SK-N-SH (cell line): Measurements from ENCODE around the gene KRTAP10-8. TPM values are rescaled to one million over a fixed set of nuclear protein-coding genes. Genes with fewer than 3 reads are reported as not detected.

Source experiments
- CTCF ChIA-PET: fragments of 300-600, 350-600 bp; formaldehyde crosslinking; extraction: SDS; loops from one replicate; lab custom pipeline; 2021; lab: Yijun Ruan, JAX
- POLR2A ChIA-PET: fragments of 350-600 bp; sonication (Branson Sonifier 250); formaldehyde crosslinking; extraction: SDS; loops from one replicate; lab custom pipeline; 2020; ENCODE audit warnings: antibody characterized with exemption, inconsistent platforms; lab: Yijun Ruan, JAX
- DNase-seq: peaks from one replicate; pipeline ENCODE4 v3.0.0; 2012
- H2AFZ ChIP-seq: fragments of 200-600 bp; sonication (generic); 2 replicates; pipeline ENCODE4 v1.8.1; 2016; ENCODE audit warnings: antibody characterized with exemption, mild to moderate bottlenecking, low read depth
- H3F3A ChIP-seq: fragments of 200-600 bp; sonication (generic); replicated peaks from 2 replicates; pipeline ENCODE3; 2016; ENCODE audit warnings: antibody characterized with exemption, mild to moderate bottlenecking; ENCODE audit not compliant: insufficient read depth
- H3K27ac ChIP-seq, 2 experiments: fragments of 200-500 bp in 1 of 2; fragments of 200-600 bp in 1 of 2; sonication (Bioruptor generic) in 1 of 2; sonication (generic), shearing (Covaris generic) in 1 of 2; 2 replicates each; pipeline versions ENCODE4 v1.5.1 to v1.6.1; 2014 to 2016; ENCODE audit warnings: low read depth in 2 of 2, inconsistent platforms in 1 of 2, low read length in 1 of 2, mild to moderate bottlenecking in 1 of 2, mixed read lengths in 1 of 2
- H3K27me3 ChIP-seq: fragments of 200-600 bp; sonication (generic), shearing (Covaris generic); 2 replicates; pipeline ENCODE4 v1.6.1; 2016; ENCODE audit warnings: mixed run types; ENCODE audit not compliant: insufficient read depth
- H3K36me3 ChIP-seq, 2 experiments: fragments of 200-500 bp in 1 of 2; fragments of 200-600 bp in 1 of 2; sonication (Bioruptor generic) in 1 of 2; sonication (generic) in 1 of 2; replicated peaks in 1 of 2; 2 replicates each; pipeline versions ENCODE3 to v1.5.1; 2014 to 2016; ENCODE audit warnings: low read length in 1 of 2, mild to moderate bottlenecking in 1 of 2; ENCODE audit not compliant: insufficient read depth in 2 of 2, control insufficient read depth in 1 of 2
- H3K4me1 ChIP-seq, 2 experiments: fragments of 200-500 bp in 1 of 2; fragments of 200-600 bp in 1 of 2; sonication (Bioruptor generic) in 1 of 2; sonication (generic), shearing (Covaris generic) in 1 of 2; 2 replicates each; pipeline versions ENCODE4 v1.5.1 to v1.6.1; 2014 to 2016; ENCODE audit warnings: low read depth in 1 of 2, low read length in 1 of 2, mixed run types in 1 of 2; ENCODE audit not compliant: insufficient read depth in 2 of 2, control insufficient read depth in 1 of 2
- H3K4me2 ChIP-seq: fragments of 200-600 bp; sonication (generic), shearing (Covaris generic); 2 replicates; pipeline ENCODE4 v1.6.1; 2017; ENCODE audit warnings: mixed run types
- H3K4me3 ChIP-seq, 2 experiments: fragments of 200-500 bp in 1 of 2; fragments of 200-600 bp in 1 of 2; sonication (Bioruptor generic) in 1 of 2; sonication (generic), shearing (Covaris generic) in 1 of 2; 2 replicates each; pipeline versions ENCODE4 v1.5.1 to v1.8.1; 2014 to 2016; ENCODE audit warnings: low read depth in 2 of 2, inconsistent platforms in 1 of 2, low read length in 1 of 2, mild to moderate bottlenecking in 1 of 2, mixed read lengths in 1 of 2, moderate library complexity in 1 of 2
- H3K79me2 ChIP-seq: fragments of 200-600 bp; sonication (generic); 2 replicates; pipeline ENCODE4 v1.8.1; 2017; ENCODE audit warnings: mild to moderate bottlenecking; ENCODE audit not compliant: insufficient read depth
- H3K9ac ChIP-seq: fragments of 200-600 bp; sonication (generic); 2 replicates; pipeline ENCODE4 v1.6.1; 2017; ENCODE audit warnings: mixed run types
- H3K9me2 ChIP-seq: fragments of 200-600 bp; sonication (generic); 2 replicates; pipeline ENCODE4 v1.6.1; 2017; ENCODE audit warnings: mixed run types
- H3K9me3 ChIP-seq: fragments of 200-600 bp; sonication (generic); 2 replicates; pipeline ENCODE4 v1.6.1; 2017; ENCODE audit warnings: mixed run types, mild to moderate bottlenecking, moderate library complexity
- H4K20me1 ChIP-seq: fragments of 200-600 bp; sonication (generic); 2 replicates; pipeline ENCODE4 v1.6.1; 2017; ENCODE audit warnings: mild to moderate bottlenecking, mixed run types; ENCODE audit not compliant: insufficient read depth
- CHD2 ChIP-seq: fragments of 150-350 bp; IDR thresholded peaks from 2 replicates; pipeline ENCODE4 v1.6.1; 2018; ENCODE audit warnings: low read length; ENCODE audit not compliant: partially characterized antibody
- FOXJ3 ChIP-seq: sonication (generic); formaldehyde crosslinking; IDR thresholded peaks from 2 replicates; pipeline ENCODE4 v1.5.1; 2020; ENCODE audit warnings: mild to moderate bottlenecking, missing genetic modification reagents
- GABPA ChIP-seq: IDR thresholded peaks from 2 replicates; pipeline ENCODE4 v1.4.0; 2012; ENCODE audit warnings: low read depth, mild to moderate bottlenecking
- GATA2 ChIP-seq: sonication (generic); formaldehyde crosslinking; IDR thresholded peaks from 2 replicates; pipeline ENCODE4 v1.5.0; 2020; ENCODE audit warnings: mild to moderate bottlenecking, missing genetic modification reagents
- JUND ChIP-seq: IDR thresholded peaks from 2 replicates; pipeline ENCODE4 v1.4.0; 2012
- MEF2A ChIP-seq: IDR thresholded peaks from 2 replicates; pipeline ENCODE4 v1.4.0; 2012; ENCODE audit warnings: low read depth, borderline replicate concordance
- POLR2AphosphoS5 ChIP-seq: IDR thresholded peaks from 2 replicates; pipeline ENCODE4 v1.6.1; 2012; ENCODE audit warnings: low read depth, low read length
- RCOR1 ChIP-seq: fragments of 150-350 bp; IDR thresholded peaks from 2 replicates; pipeline ENCODE4 v1.6.1; 2017; ENCODE audit warnings: antibody characterized with exemption, low read length
- SMC3 ChIP-seq: IDR thresholded peaks from 2 replicates; pipeline ENCODE4 v1.6.1; 2012; ENCODE audit warnings: low read depth, low read length, improper control_type of control experiment
- TEAD4 ChIP-seq: IDR thresholded peaks from 2 replicates; pipeline ENCODE4 v1.4.0; 2012; ENCODE audit warnings: mild to moderate bottlenecking, borderline replicate concordance; ENCODE audit not compliant: insufficient read depth
- USF2 ChIP-seq: fragments of 150-350 bp; IDR thresholded peaks from 2 replicates; pipeline ENCODE4 v1.6.1; 2017; ENCODE audit warnings: antibody characterized with exemption, low read length, low read depth, borderline replicate concordance
- YY1 ChIP-seq: IDR thresholded peaks from 2 replicates; pipeline ENCODE4 v1.4.0; 2012; ENCODE audit warnings: low read depth, mild to moderate bottlenecking
- WGBS: methylation state at CpG from one replicate; pipeline ENCODE4 v1.1.6; 2017; ENCODE audit warnings: low lambda C conversion rate; 5-methylcytosine and 5-hydroxymethylcytosine counted together
- polyA plus RNA-seq, 3 experiments: library from polyadenylated mRNA; depleted of rRNA; stranded (reverse); fragments of >200 nt; gene quantifications; 2 replicates each; pipeline ENCODE4 v1.2.3, GENCODE V29; 2012
- TF ChIP-seq, protein P1 (sequence below): IDR thresholded peaks from 2 replicates; pipeline ENCODE4 v1.4.0; 2012; ENCODE audit warnings: low read depth, borderline replicate concordance

The KRTAP10-8 gene
- polyA plus RNA-seq, 1 of the 3 experiments (the other 2 are of a cell fraction), result not detected

GRCh38 chr21:44617071-44617501 is 5.2 kb downstream of the KRTAP10-8 start (continued):
- TF ChIP-seq YY1, result no peak
- TF ChIP-seq SMC3, result no peak
- no peak for TF ChIP-seq GABPA
- TF ChIP-seq POLR2AphosphoS5, result no peak
- no peak for TF ChIP-seq CHD2
- no peak for TF ChIP-seq RCOR1
- TF ChIP-seq TEAD4, result no peak
- no peak for TF ChIP-seq USF2
- TF ChIP-seq FOXJ3 (CRISPR knock-in tag), result no peak

DNA sequence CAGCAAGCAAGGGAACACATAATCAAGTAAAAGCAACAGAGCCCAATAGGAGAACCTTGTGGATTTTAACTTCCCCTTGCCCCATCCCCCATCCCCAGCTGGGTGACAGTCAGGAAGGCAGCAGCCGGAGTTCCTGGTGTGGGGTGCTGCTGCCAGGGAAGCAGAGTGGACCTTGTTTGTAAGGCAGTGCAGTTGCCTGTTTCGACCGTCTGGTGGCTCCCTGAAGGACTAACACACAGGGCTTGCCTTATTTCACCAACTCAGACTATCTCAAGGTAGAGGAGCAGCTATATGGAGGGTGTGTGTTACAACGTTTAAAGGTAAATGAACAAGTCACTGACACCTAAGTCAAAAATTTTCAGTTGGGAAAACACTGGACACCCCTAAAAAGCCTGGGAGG is 6.6 kb downstream of the KRTAP10-8 start:
- POLR2A ChIA-PET, result no interaction called here
- Histone ChIP-seq H3K4me1 (no peaks in the 10 kb centered on the region), H3K9me3 (peaks cover 10% of the 10 kb centered on the region), H3F3A (no peaks in the 10 kb centered on the region)
- WGBS, result 4% methylated on average over 4 of the region's 4 CpGs
- no peak for DNase-seq
- CTCF ChIA-PET, result interaction anchor here (2.8 kb wide), 1 partner anchor 175 kb away, joined by 11 read pairs; no protein-coding TSS in a partner anchor
- TF ChIP-seq SMC3 (0 out of 2 replicates have a peak, but pooled peaks have one; percentile 20), GABPA (no peak)
- TF ChIP-seq, all 33 proteins: peak for 1
- Histone ChIP-seq H4K20me1 (no peaks in the 10 kb centered on the region), H3K4me3 (no peak overlapping the region), H3K36me3 (peaks cover 0 to 1% of the 10 kb centered on the region in 2 experiments), H3K4me2 (no peak overlapping the region), H3K27ac (no peak overlapping the region), H2AFZ (no peak overlapping the region), H3K9me2 (no peaks in the 10 kb centered on the region), H3K27me3 (peaks cover 37% of the 10 kb centered on the region), H3K9ac (no peak overlapping the region), H3K79me2 (no peaks in the 10 kb centered on the region)

GRCh38 chr21:44618909-44619308 is 7.0 kb downstream of the KRTAP10-8 start:
- POLR2A ChIA-PET, result no interaction called here
- Histone ChIP-seq H3K9me2 (no peaks in the 10 kb centered on the region), H3K27me3 (peaks cover 34% of the 10 kb centered on the region), H3F3A (no peaks in the 10 kb centered on the region), H3K4me1 (no peaks in the 10 kb centered on the region), H4K20me1 (no peaks in the 10 kb centered on the region), H3K36me3 (peaks cover 0 to 3% of the 10 kb centered on the region in 2 experiments), H2AFZ (no peak overlapping the region), H3K9me3 (peaks cover 14% of the 10 kb centered on the region), H3K79me2 (no peaks in the 10 kb centered on the region), H3K4me2 (no peak overlapping the region), H3K4me3 (no peak overlapping the region), H3K9ac (no peak overlapping the region), H3K27ac (no peak overlapping the region)
- WGBS, result 3% methylated on average over 3 of the region's 3 CpGs
- TF ChIP-seq GATA2 (no peak), JUND (no peak), MEF2A (no peak)
- TF ChIP-seq, protein P1, sequence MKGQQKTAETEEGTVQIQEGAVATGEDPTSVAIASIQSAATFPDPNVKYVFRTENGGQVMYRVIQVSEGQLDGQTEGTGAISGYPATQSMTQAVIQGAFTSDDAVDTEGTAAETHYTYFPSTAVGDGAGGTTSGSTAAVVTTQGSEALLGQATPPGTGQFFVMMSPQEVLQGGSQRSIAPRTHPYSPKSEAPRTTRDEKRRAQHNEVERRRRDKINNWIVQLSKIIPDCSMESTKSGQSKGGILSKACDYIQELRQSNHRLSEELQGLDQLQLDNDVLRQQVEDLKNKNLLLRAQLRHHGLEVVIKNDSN, result no peak
- no peak for DNase-seq
- CTCF ChIA-PET, result interaction anchor here (2.8 kb wide), 1 partner anchor 174 kb away, joined by 11 read pairs; no protein-coding TSS in a partner anchor
